ENCODE data around the gene DIP2C. TPM values are rescaled to one million over a fixed set of nuclear protein-coding genes. Genes with fewer than 3 reads are reported as not detected.

The DIP2C gene
- total RNA-seq, 1 donor from 2014 or later, result 18.4 TPM

- Histone ChIP-seq H3K9me3 (no peaks in the 10 kb centered on the region), H3K27ac (no peak overlapping the region), H3K27me3 (no peaks in the 10 kb centered on the region), H3K36me3 (peaks cover 0 to 37% of the 10 kb centered on the region in 2 donors), H3K4me1 (no peaks in the 10 kb centered on the region), H3K4me3 (no peak overlapping the region)
- TF ChIP-seq POLR2A (IDR thresholded peaks at IDR 0.05), result no peak
- TF ChIP-seq, protein P1, sequence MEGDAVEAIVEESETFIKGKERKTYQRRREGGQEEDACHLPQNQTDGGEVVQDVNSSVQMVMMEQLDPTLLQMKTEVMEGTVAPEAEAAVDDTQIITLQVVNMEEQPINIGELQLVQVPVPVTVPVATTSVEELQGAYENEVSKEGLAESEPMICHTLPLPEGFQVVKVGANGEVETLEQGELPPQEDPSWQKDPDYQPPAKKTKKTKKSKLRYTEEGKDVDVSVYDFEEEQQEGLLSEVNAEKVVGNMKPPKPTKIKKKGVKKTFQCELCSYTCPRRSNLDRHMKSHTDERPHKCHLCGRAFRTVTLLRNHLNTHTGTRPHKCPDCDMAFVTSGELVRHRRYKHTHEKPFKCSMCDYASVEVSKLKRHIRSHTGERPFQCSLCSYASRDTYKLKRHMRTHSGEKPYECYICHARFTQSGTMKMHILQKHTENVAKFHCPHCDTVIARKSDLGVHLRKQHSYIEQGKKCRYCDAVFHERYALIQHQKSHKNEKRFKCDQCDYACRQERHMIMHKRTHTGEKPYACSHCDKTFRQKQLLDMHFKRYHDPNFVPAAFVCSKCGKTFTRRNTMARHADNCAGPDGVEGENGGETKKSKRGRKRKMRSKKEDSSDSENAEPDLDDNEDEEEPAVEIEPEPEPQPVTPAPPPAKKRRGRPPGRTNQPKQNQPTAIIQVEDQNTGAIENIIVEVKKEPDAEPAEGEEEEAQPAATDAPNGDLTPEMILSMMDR (IDR thresholded peaks at IDR 0.05), result no peak
- no peak for TF ChIP-seq POLR2AphosphoS5 (IDR thresholded peaks at IDR 0.05; ENCODE audit: insufficient read depth in 1 of 2, low read depth in 1 of 2)
- no peak for DNase-seq (ENCODE audit: extremely low spot score in 2 of 2)
- intact Hi-C loops (cut with DNase I), result no loop called here
Measured at GRCh38 chr10:364267-364775, 325.1 kb downstream of the DIP2C start.

DNA sequence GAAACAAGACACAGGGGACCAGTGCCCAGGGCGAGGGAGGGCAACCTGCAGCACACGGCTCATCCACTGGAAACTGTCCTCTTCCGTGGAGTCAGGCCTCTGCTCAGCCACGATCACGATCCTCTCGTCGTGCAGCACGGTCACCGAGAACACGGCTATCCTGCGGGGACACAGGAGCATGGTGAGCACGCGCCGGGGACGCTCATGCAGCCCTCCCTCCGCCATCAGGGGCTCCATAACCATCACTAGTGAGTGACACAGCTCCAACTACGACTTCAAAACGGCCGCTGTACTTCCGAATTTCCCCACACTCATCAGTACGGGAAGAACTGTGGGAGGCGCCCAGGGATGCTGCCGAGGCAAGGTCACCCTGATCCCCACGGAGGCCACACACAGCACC lies 326.3 kb downstream of the DIP2C start:
- H3K9me3 ChIP-seq, result no peaks in the 10 kb centered on the region
- H3K27ac ChIP-seq, result no peak overlapping the region
- intact Hi-C loops (cut with DNase I), result no loop called here
- peaks cover 0 to 30% of the 10 kb centered on the region in 2 donors for H3K36me3 ChIP-seq
- H3K27me3 ChIP-seq, result no peaks in the 10 kb centered on the region
- DNase-seq (ENCODE audit: extremely low spot score in 2 of 2), result no peak
- TF ChIP-seq, protein P1 (IDR thresholded peaks at IDR 0.05), result no peak
- TF ChIP-seq POLR2A (IDR thresholded peaks at IDR 0.05), result no peak
- no peak for TF ChIP-seq POLR2AphosphoS5 (IDR thresholded peaks at IDR 0.05; ENCODE audit: insufficient read depth in 1 of 2, low read depth in 1 of 2)
- H3K4me3 ChIP-seq, result no peak overlapping the region
- H3K4me1 ChIP-seq, result no peaks in the 10 kb centered on the region

DNA sequence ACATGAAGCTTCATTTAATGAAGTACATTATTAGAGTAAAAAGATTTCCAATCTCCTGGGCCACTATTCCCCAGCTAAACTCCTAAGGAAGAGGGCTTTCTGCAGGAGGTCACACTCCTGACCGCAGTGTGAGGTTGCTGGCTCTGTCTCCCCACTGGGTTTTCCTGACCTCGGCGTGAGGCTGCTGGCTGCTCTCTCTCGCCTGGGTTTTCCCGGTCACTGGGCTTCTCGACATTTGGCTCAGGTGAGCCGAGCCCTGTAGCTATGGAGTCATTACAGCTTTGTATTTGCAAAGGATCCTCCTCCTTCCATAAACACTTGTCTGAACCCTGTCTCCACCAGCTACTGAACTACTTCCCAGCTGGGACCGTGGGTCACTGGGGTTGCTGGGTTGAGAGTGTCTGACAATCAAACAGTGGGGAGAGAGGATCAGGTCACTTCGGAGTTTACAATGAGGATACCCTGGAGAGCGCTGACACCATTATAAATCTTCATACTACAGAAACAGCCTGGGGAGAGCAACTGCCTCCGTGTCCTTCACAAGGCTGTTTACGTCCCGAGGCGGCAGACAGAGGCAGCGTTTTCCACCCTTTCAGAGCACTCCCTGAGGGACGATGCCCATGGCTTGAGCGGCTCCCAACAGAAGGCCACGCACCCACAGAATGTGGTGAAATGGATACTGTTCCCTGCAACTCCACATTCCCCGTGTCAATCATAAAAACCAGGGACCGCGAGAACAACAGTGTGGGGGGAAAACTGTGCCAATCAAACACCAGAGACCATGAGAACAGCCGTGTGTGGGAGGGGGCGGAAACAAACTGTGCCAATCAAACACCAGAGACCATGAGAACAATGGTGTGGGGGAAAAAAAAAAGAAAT lies 328.0 kb downstream of the DIP2C start:
- Histone ChIP-seq H3K4me1 (no peaks in the 10 kb centered on the region), H3K36me3 (peaks cover 0 to 31% of the 10 kb centered on the region in 2 donors), H3K4me3 (no peak overlapping the region), H3K27me3 (no peaks in the 10 kb centered on the region), H3K27ac (no peak overlapping the region), H3K9me3 (no peaks in the 10 kb centered on the region)
- TF ChIP-seq, protein P1 (IDR thresholded peaks at IDR 0.05), result no peak
- TF ChIP-seq POLR2AphosphoS5 (IDR thresholded peaks at IDR 0.05; ENCODE audit: insufficient read depth in 1 of 2, low read depth in 1 of 2), result no peak
- no peak for TF ChIP-seq POLR2A (IDR thresholded peaks at IDR 0.05)
- intact Hi-C loops (cut with DNase I), result no loop called here
- DNase-seq (ENCODE audit: extremely low spot score in 2 of 2), result no peak

DNA sequence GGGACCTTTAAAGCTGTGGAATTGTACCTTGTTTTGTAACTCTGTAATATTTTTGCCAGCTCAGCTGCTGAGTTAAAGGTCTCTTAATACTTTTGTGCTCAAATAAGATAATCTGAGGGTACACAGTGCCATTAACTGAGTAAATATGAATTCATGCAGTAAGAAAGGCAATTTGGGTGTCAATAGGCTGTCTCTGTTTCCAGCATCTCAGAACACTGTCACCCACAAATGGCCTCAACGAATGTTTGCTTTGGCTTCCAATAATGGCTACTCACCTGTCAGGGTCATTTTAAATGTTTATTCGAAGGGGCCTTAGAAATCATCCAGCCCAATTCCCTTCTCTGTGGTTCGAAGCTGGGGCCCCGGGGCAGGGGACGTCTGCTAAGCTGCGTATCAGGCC lies 328.8 kb downstream of the DIP2C start:
- no peak for TF ChIP-seq POLR2A (IDR thresholded peaks at IDR 0.05)
- TF ChIP-seq POLR2AphosphoS5 (IDR thresholded peaks at IDR 0.05; ENCODE audit: insufficient read depth in 1 of 2, low read depth in 1 of 2), result no peak
- TF ChIP-seq, protein P1 (IDR thresholded peaks at IDR 0.05), result no peak
- Histone ChIP-seq H3K4me1 (no peaks in the 10 kb centered on the region), H3K27ac (no peak overlapping the region), H3K4me3 (no peak overlapping the region), H3K36me3 (peaks cover 0 to 26% of the 10 kb centered on the region in 2 donors), H3K9me3 (no peaks in the 10 kb centered on the region), H3K27me3 (no peaks in the 10 kb centered on the region)
- intact Hi-C loops (cut with DNase I), result no loop called here
- DNase-seq (ENCODE audit: extremely low spot score in 2 of 2), result no peak

DNA sequence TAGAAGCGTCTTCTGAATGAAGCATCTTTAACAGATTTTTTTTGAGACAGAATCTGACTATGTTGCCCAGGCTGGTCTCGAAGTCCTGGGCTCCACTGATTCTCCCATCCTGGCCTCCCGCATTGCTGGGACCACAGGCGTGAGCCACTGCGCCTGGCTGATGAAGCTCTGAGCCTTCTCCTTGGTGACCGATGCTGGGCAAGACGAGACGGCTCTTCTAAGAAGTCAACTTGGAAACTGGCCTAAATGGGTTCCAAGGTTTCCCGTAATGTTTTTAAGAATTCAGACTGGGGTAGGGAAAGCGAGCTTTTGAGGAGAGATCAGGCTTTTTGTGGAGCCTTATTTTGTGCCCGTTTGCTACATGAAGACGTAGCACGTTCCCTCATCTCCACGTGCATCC lies 329.7 kb downstream of the DIP2C start:
- intact Hi-C loops (cut with DNase I), result no loop called here
- TF ChIP-seq POLR2AphosphoS5 (IDR thresholded peaks at IDR 0.05; ENCODE audit: insufficient read depth in 1 of 2, low read depth in 1 of 2), result no peak
- TF ChIP-seq, protein P1 (IDR thresholded peaks at IDR 0.05), result no peak
- TF ChIP-seq POLR2A (IDR thresholded peaks at IDR 0.05), result no peak
- H3K27me3 ChIP-seq, result no peaks in the 10 kb centered on the region
- H3K4me3 ChIP-seq, result no peak overlapping the region
- H3K36me3 ChIP-seq, result peaks cover 0 to 27% of the 10 kb centered on the region in 2 donors
- H3K4me1 ChIP-seq, result no peaks in the 10 kb centered on the region
- no peak overlapping the region for H3K27ac ChIP-seq
- no peaks in the 10 kb centered on the region for H3K9me3 ChIP-seq
- no peak for DNase-seq (ENCODE audit: extremely low spot score in 2 of 2)
